BE2C (cell line): ENCODE data around the gene TACSTD2.
A peak's percentile ranks its signal among the peaks of the same experiment; 100 is the strongest.
"Not testable (repeated sequence)": the region's sequence is repeated elsewhere in the genome, so short reads cannot be mapped to it uniquely, and the experiment has no call there.

ENCODE experiments used
- DNase-seq: peaks from one replicate; pipeline ENCODE4 v3.0.0-alpha.2; 2020
- H3K27me3 ChIP-seq: fragments of 250-450 bp; sonication (Bioruptor Pico); 2 replicates; pipeline ENCODE4 v1.5.1; 2020; ENCODE audit warnings: mild to moderate bottlenecking
- H3K36me3 ChIP-seq: fragments of 250-450 bp; sonication (Bioruptor Pico); 2 replicates; pipeline ENCODE4 v1.5.1; 2020; ENCODE audit warnings: mild to moderate bottlenecking
- H3K4me1 ChIP-seq: fragments of 250-450 bp; sonication (Bioruptor Pico); 2 replicates; pipeline ENCODE4 v1.5.1; 2020
- H3K4me3 ChIP-seq: 2 replicates; pipeline ENCODE4 v1.5.1; 2011; ENCODE audit warnings: low read depth, low read length
- H3K9me3 ChIP-seq: fragments of 250-450 bp; sonication (Bioruptor Pico); 2 replicates; pipeline ENCODE4 v1.5.1; 2020
- CTCF ChIP-seq: IDR thresholded peaks from 2 replicates; pipeline ENCODE4 v1.5.1; 2012; ENCODE audit warnings: mild to moderate bottlenecking, low read depth, low read length

Gene TACSTD2

GRCh38 chr1:58566339-58566738 lies 10.7 kb downstream of the TACSTD2 start:
- Histone ChIP-seq H3K4me1 (no peaks in the 10 kb centered on the region), H3K36me3 (no peaks in the 10 kb centered on the region), H3K9me3 (no peaks in the 10 kb centered on the region), H3K27me3 (no peaks in the 10 kb centered on the region), H3K4me3 (no peak overlapping the region)
- DNase-seq: no peak
- TF ChIP-seq CTCF: no peak

- H3K9me3 ChIP-seq, H3K4me1 ChIP-seq, H3K4me3 ChIP-seq, H3K27me3 ChIP-seq, DNase-seq, H3K36me3 ChIP-seq: not testable (repeated sequence)
Measured at GRCh38 chr1:58563715-58564114, 13.3 kb downstream of the TACSTD2 start.

DNA sequence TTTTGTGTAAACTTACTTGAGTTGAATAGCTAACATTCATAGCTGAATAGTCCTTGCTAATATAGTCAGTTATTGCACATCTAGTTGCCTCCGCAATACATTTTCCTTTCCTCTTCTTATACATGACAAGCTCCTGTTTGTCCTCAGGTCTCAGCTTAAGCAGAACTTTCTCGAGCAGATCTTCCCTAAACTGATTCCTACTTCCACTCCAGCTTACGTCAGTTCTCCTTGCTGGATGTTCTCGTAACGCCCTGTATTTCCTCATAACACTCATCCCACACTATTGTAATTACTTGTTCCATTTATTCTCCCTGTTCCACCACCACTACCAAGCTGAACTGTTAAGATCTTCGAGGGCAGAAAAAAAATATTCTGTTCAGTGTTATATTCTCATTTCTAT lies 15.4 kb downstream of the TACSTD2 start:
- Histone ChIP-seq H3K4me3 (no peak overlapping the region), H3K4me1 (no peaks in the 10 kb centered on the region), H3K36me3 (no peaks in the 10 kb centered on the region), H3K27me3 (no peaks in the 10 kb centered on the region), H3K9me3 (no peaks in the 10 kb centered on the region)
- DNase-seq: no peak
- TF ChIP-seq CTCF: no peak

DNA sequence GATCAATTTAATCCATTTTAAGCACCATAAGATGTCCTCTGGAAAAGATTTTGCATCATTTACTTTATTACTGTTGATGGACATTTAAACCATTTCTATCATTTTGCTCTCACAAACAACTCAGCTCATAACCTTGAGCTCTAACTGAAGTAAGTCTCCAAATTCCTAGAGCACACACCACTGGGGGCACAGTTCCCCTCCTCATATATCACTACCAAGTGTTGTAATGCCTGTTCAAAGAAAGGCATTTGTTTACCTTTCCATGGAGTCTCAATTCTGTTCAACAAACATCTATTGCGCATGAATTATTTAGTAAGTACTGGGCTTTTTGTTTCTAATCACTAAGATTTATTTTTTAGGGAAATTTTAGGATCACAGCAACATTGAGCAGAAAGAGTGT lies 21.7 kb downstream of the TACSTD2 start:
- no peak for DNase-seq
- TF ChIP-seq CTCF: no peak
- no peaks in the 10 kb centered on the region for H3K4me1 ChIP-seq
- H3K36me3 ChIP-seq: no peaks in the 10 kb centered on the region
- H3K4me3 ChIP-seq: no peak overlapping the region
- no peaks in the 10 kb centered on the region for H3K9me3 ChIP-seq
- H3K27me3 ChIP-seq: no peaks in the 10 kb centered on the region

DNA sequence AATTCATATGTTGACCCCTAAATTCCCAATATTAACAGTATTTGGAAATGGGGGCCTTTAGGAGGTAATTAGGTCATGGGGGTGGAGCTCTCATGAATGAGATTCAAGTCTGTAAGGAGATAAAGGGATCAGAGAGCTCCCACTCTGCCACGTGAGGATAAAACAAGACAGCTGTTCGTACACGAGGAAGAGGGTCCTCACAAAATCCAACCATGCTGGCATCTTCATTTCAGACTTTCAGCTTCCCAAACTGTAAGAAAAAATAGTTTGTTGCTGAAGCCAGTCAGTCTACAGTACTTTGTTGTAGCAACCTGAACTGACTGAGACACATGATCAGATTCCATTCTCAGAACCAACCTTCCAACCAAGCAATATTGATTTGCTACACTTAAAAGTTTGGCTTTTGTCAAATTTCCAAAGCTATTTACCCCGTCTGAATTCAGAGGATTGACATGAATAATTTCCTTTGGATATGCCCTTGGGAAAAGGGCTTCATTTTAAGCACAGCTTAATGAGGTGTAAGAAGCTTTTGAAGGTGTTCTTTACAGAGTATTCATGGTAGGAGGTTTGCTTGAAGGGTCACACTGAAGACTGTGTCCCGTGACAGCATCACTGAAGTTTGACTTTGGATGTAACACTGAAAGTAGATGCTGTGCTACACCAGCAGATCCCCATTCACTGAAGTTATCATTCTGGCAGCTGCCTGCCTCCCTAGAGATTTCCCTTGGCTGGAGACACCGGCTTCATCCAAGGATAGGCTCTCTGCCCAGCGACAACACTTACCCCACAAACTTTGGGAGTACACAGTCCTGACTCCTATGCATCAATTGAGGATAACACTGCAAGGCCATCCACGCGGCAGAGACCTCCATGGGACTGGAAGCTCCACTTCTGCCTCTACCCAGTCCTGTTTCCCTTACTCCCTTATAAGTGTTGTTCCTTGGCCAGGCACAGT lies 25.6 kb downstream of the TACSTD2 start:
- Histone ChIP-seq H3K4me1 (no peaks in the 10 kb centered on the region), H3K9me3 (no peaks in the 10 kb centered on the region), H3K4me3 (no peak overlapping the region), H3K36me3 (no peaks in the 10 kb centered on the region), H3K27me3 (no peaks in the 10 kb centered on the region)
- no peak for TF ChIP-seq CTCF
- peak; percentile 4 for DNase-seq

DNA sequence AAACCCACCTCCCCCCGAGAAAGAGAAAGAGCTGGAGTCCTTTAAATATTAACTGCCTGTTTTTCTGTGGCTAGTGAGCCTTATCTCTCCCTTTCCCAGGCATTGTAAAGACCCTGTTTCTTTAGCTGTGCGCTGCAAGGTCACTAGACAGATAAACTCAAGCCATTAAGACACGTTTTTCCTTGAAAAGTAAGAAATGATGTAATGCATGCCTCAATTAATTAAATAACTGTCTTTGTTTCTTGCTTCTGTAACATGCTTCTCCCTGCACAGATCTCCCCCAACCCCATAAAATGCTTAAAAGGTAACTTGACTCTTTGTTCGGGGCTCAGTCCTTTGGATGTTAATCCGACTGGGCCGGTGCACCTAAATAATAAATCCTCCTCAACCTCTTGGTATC lies 27.8 kb downstream of the TACSTD2 start:
- H3K9me3 ChIP-seq, H3K36me3 ChIP-seq, H3K4me3 ChIP-seq, DNase-seq, H3K27me3 ChIP-seq, H3K4me1 ChIP-seq: not testable (repeated sequence)

- no peaks in the 10 kb centered on the region for H3K27me3 ChIP-seq
- DNase-seq: no peak
- TF ChIP-seq CTCF: no peak
- H3K9me3 ChIP-seq: no peaks in the 10 kb centered on the region
- H3K4me1 ChIP-seq: no peaks in the 10 kb centered on the region
- no peaks in the 10 kb centered on the region for H3K36me3 ChIP-seq
- no peak overlapping the region for H3K4me3 ChIP-seq
Measured at GRCh38 chr1:58548371-58548770, 28.7 kb downstream of the TACSTD2 start.
